ENCODE measurements around the gene TMEM132D. TPM values are rescaled to one million over a fixed set of nuclear protein-coding genes. Genes with fewer than 3 reads are reported as not detected.

TMEM132D gene
- total RNA-seq, 4 donors from 2014 or later = 0.15 to 0.94 TPM; not detected in 2

- Histone ChIP-seq H3K36me3 (no peaks in the 10 kb centered on the region), H3K27ac (no peak overlapping the region), H3K27me3 (peaks cover 4% of the 10 kb centered on the region), H3K4me1 (no peaks in the 10 kb centered on the region), H3K4me3 (no peak overlapping the region), H3K9me3 (peaks cover 0 to 27% (median 0%) of the 10 kb centered on the region in 3 donors)
- TF ChIP-seq POLR2A (IDR thresholded peaks at IDR 0.05) (no peak), POLR2AphosphoS5 (IDR thresholded peaks at IDR 0.05) (no peak), CTCF (IDR thresholded peaks at IDR 0.05) (no peak), EP300 (IDR thresholded peaks at IDR 0.05) (no peak)
- ATAC-seq = no peak
- 63 to 88% methylated on average over 2 to 5 of the region's 5 CpGs for WGBS, 2 donors (ENCODE audit: low coverage in 1 of 2)
Measured at GRCh38 chr12:129215556-129215955, 688.3 kb downstream of the TMEM132D start.

- ATAC-seq = no peak
- Histone ChIP-seq H3K27ac (no peak overlapping the region), H3K27me3 (peaks cover 12% of the 10 kb centered on the region), H3K4me3 (no peak overlapping the region), H3K36me3 (no peaks in the 10 kb centered on the region), H3K9me3 (peaks cover 0 to 14% (median 0%) of the 10 kb centered on the region in 3 donors), H3K4me1 (no peaks in the 10 kb centered on the region)
- WGBS, 2 donors (ENCODE audit: low coverage in 1 of 2) = 66 to 67% methylated on average over 2 to 4 of the region's 4 CpGs
- TF ChIP-seq POLR2A (IDR thresholded peaks at IDR 0.05) = no peak
Measured at GRCh38 chr12:129213551-129213950, 690.3 kb downstream of the TMEM132D start.

- TF ChIP-seq POLR2AphosphoS5 (IDR thresholded peaks at IDR 0.05) (no peak), EP300 (IDR thresholded peaks at IDR 0.05) (no peak), POLR2A (IDR thresholded peaks at IDR 0.05) (no peak), CTCF (IDR thresholded peaks at IDR 0.05) (no peak)
- 62 to 63% methylated on average over 8 to 10 of the region's 11 CpGs for WGBS, 2 donors (ENCODE audit: low coverage in 1 of 2)
- Histone ChIP-seq H3K9me3 (peaks cover 0 to 4% (median 0%) of the 10 kb centered on the region in 3 donors), H3K4me1 (no peaks in the 10 kb centered on the region), H3K27ac (no peak overlapping the region), H3K27me3 (peaks cover 12% of the 10 kb centered on the region), H3K36me3 (no peaks in the 10 kb centered on the region), H3K4me3 (no peak overlapping the region)
- no peak for ATAC-seq
Measured at GRCh38 chr12:129211862-129212630, 691.8 kb downstream of the TMEM132D start.

- H3K9me3 ChIP-seq = no peaks in the 10 kb centered on the region
- WGBS, 2 donors (ENCODE audit: low coverage in 1 of 2) = 42 to 53% methylated on average over 3 to 5 of the region's 9 CpGs
- TF ChIP-seq EP300 (IDR thresholded peaks at IDR 0.05) (no peak), CTCF (IDR thresholded peaks at IDR 0.05) (no peak), POLR2A (IDR thresholded peaks at IDR 0.05) (no peak), POLR2AphosphoS5 (IDR thresholded peaks at IDR 0.05) (no peak)
Measured at GRCh38 chr12:129208566-129208965, 695.3 kb downstream of the TMEM132D start.

GRCh38 chr12:129207084-129207483 is 696.7 kb downstream of the TMEM132D start:
- no peak overlapping the region for H3K4me3 ChIP-seq
- H3K27ac ChIP-seq = no peak overlapping the region
- H3K4me1 ChIP-seq = no peaks in the 10 kb centered on the region
- H3K36me3 ChIP-seq = no peaks in the 10 kb centered on the region
- no peaks in the 10 kb centered on the region for H3K9me3 ChIP-seq
- 78 to 85% methylated on average over 4 to 8 of the region's 9 CpGs for WGBS, 2 donors (ENCODE audit: low coverage in 1 of 2)
- no peak for TF ChIP-seq POLR2A (IDR thresholded peaks at IDR 0.05)
- TF ChIP-seq EP300 (IDR thresholded peaks at IDR 0.05) = no peak
- no peak for TF ChIP-seq POLR2AphosphoS5 (IDR thresholded peaks at IDR 0.05)
- TF ChIP-seq CTCF (IDR thresholded peaks at IDR 0.05) = no peak
- no peak for ATAC-seq
- H3K27me3 ChIP-seq = peaks cover 25% of the 10 kb centered on the region

More at GRCh38 chr12:129208566-129208965, 695.3 kb downstream of the TMEM132D start:
- no peaks in the 10 kb centered on the region for H3K4me1 ChIP-seq
- no peak overlapping the region for H3K27ac ChIP-seq
- H3K36me3 ChIP-seq = no peaks in the 10 kb centered on the region
- H3K27me3 ChIP-seq = peaks cover 14% of the 10 kb centered on the region
- no peak for ATAC-seq
- no peak overlapping the region for H3K4me3 ChIP-seq

Measured in gastroesophageal sphincter (tissue), 4 donors.